C1 segment of cervical spinal cord (tissue), 14 donors: ENCODE results near the gene KIAA1217.
A peak's percentile ranks its signal among the peaks of the same experiment; 100 is the strongest.

Experiments used
- DNase-seq, 14 donors: peaks; one replicate each; lab custom pipeline; 2025; lab: John Stamatoyannopoulos, UW

KIAA1217 gene

DNA sequence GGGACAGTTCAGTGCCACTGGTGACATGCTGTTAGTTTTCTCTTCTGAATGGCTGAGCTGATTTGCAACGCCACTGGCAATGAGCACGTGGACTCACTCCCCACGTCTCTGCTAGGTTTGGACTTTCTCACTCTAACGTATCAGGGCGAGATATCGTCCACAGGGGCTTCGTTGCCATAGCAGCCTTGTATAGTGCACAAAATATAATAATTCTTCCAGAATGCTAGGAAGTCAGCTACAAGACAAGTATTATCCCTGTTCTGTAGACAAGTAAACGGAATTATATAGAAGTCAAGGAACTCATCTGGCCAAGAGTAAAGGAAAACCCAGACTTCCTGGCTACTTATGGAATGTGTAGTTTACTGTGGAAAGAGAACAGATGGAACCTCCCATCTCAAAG is 288.0 kb downstream of the KIAA1217 start:
- no peak for DNase-seq

- no peak for DNase-seq
Observed at GRCh38 chr10:24501056-24501711, 292.2 kb downstream of the KIAA1217 start.

GRCh38 chr10:24502006-24502405 is 293.1 kb downstream of the KIAA1217 start:
- no peak for DNase-seq

- no peak for DNase-seq
Observed at GRCh38 chr10:24502801-24503460, 294.0 kb downstream of the KIAA1217 start.

GRCh38 chr10:24503461-24504320 is 294.8 kb downstream of the KIAA1217 start:
- peak in 1 of 14 donors; percentile 1 for DNase-seq

DNA sequence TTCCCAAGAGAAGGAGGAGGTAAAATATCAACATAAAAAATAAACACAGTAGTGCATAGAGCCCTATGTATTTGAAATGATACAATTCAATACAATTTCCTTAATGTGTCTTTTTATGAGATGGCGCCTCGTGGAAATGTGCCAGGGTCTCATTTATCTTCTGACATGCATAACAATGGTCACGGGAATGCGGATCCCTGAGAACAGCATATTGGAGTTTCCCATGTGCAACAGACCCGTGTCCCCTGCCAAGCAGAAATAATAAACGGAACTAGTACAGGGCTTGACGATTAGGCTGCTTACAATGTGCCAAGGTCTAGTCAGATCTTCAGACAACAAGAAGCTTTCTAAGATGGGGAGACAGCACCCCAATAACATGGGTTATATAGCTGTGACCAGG is 296.8 kb downstream of the KIAA1217 start:
- no peak for DNase-seq

DNA sequence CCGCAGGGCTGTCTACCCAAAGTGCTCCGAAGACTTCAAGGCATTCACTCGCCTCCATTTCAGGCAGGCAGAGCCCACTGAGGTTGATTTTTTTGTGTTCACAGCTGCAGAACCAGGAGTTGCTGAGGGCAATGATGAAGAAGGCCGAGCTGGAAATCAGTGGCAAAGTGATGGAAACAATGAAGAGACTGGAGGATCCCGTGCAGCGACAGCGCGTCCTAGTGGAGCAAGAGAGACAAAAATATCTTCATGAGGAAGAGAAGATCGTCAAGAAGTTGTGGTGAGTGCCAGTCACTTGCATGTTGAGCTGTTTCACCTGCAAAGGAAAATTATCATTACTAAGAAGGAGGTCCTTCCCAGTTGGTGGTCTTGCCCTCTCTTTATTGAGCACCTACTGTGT is 304.2 kb downstream of the KIAA1217 start:
- peak in 1 of 14 donors; percentile 8 for DNase-seq

GRCh38 chr10:24515481-24515880 is 306.5 kb downstream of the KIAA1217 start:
- no peak for DNase-seq

DNA sequence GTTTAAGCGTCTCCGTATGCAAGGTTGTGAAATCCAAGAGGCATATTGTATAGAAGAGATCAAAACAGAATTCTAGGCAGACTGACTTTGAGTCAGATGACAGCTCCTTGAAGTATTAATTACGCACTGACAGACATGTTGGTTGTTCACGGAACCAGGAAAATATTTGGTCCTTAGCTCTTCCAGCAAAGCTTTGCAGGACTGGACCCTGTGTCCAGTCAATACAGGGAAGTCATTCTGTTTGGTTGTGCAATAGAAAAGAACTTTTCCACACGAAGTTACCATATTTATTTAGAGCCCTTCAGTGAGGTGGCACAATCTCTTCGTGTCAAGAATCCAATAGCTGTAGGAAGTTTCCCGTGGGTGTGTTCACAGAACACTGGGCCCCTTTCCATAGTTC is 309.5 kb downstream of the KIAA1217 start:
- DNase-seq = no peak

DNA sequence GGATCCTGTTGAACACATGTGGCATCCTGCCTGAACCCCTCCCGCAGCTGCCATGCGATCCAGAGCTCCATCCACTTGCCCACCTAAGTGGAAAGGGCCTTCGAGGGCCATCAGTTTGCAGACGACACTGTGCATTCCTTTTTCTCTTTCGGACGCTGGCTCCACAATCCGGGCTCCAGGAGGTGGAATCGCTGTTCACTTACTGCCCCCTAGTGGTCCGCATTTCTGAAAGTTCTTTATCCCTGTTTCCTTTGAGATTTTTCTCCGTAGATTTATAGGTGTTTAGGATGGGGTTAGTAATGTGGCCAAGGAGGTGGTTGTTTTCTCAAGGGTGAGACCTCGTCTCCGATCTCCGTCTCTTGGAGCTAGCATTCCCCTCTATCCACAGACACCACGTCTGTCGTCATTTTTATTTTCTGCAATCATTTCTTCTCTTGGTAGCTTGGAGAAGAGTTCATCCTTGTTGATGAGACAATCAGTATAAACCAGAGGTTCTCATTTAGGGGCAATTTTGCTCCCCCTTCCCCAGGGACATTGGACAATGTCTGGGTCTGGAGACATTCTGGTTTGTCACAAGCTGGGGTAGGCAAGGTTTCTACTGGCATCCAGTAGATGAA is 310.2 kb downstream of the KIAA1217 start:
- DNase-seq = peak in 11 of 14 donors; percentile 1 to 70 (median 27)

- DNase-seq = no peak
Observed at GRCh38 chr10:24519950-24520349, 311.0 kb downstream of the KIAA1217 start.

- no peak for DNase-seq
Observed at GRCh38 chr10:24524314-24524713, 315.4 kb downstream of the KIAA1217 start.

DNA sequence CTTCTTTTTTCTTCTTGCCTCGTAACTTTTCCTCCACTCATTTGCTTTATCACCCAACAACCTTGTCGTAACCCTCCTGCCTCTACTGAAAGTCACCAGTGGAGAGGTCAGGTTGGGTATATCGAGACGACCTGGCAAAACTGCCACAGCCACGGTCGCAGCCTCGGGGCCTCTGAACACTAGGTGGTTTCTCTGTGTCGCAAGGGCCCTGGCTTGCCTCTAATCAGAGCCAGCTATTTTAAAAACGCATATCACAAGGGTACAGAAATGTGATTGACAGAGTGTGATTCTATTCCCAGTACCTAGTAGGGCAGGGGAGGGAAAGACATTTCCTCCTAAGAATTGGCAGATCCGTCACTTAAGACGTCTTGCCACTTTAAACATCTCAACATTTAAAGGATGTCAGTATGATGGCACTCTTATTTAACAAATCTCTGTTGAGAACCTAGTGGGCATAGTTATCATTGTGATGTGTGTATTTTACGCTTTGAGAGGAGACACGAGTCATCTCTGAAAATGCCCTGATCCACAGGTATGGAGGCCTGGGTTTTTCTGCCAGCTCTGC is 317.2 kb downstream of the KIAA1217 start:
- no peak for DNase-seq

DNA sequence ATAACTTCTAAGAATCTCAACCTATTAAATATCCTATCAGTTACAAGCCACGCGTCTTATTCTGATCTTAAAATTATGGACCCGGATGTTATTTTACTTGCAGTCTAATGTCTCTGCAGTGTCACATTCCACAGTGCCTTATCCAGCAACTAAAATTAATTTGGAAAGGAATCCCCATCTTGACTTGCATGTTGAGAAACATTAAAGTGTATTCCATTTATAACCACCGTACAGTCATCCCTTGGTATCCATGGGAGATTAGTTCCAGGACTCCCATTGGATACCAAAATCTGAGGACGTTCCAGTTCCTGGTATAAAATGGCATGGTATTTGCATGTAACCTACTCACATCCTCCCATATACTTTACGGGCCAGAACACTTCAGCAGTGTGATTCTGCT is 320.0 kb downstream of the KIAA1217 start:
- no peak for DNase-seq

GRCh38 chr10:24531439-24531838 is 322.5 kb downstream of the KIAA1217 start:
- DNase-seq = no peak

DNA sequence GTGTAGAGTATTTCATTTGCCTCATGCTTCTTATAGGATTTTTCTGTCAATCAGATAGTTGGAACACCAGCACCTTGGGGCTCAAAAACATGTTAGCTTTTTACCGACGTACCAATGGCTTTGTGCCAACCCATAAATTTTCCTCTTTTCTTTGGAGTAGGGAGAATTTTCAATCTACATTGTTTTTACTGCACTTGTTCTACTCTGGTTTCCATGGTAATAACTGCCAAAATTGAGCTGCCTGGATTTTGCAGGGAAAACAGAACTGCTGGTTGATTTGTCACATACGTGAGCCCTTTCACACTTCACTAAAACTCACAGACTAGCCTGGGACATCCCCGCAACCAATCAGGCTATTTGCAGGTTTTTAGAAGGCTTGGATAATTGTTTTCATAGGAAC is 325.0 kb downstream of the KIAA1217 start:
- no peak for DNase-seq

- DNase-seq = no peak
Observed at GRCh38 chr10:24536636-24537035, 327.7 kb downstream of the KIAA1217 start.

GRCh38 chr10:24541239-24541753 is 332.4 kb downstream of the KIAA1217 start:
- no peak for DNase-seq

DNA sequence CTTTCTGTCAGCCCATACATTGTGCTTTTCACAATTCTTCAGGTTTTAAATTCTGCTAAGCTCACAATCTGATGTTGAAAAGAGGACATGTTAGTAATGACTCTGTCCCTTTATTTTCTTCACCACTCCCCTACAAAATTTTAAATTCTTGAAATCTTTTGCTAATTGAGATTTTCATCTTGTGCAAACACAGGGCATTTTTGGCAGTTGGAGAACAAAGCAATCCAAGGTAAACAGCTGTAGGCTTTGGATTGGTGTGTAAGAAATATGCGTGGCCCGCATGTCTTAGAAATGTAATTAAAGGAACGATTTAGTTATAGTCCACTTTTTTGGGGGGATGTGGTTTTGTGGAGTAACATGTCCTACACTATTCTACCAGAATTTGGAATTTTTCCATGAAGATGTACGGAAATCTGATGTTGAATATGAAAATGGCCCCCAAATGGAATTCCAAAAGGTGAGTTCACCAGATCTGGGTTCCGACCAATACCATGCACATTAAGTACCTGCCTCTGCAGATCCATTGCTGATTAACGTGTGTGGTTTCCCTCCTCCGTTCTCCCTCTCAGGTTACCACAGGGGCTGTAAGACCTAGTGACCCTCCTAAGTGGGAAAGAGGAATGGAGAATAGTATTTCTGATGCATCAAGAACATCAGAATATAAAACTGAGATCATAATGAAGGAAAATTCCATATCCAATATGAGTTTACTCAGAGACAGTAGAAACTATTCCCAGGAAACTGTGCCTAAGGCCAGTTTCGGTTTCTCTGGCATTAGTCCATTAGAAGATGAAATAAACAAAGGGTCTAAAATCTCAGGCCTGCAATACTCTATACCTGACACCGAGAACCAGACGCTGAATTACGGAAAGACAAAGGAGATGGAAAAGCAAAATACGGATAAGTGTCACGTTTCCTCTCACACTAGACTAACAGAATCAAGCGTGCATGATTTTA is 333.7 kb downstream of the KIAA1217 start:
- DNase-seq = no peak

- no peak for DNase-seq
Observed at GRCh38 chr10:24544776-24545175, 335.8 kb downstream of the KIAA1217 start.
